ENCODE measurements around the gene TREML4.

- TF ChIP-seq REST (IDR thresholded peaks at IDR 0.05; ENCODE audit: insufficient read depth in 1 of 2, low read depth in 2 of 2, low read length in 2 of 2) = no peak
- TF ChIP-seq POLR2AphosphoS5 (IDR thresholded peaks at IDR 0.05; ENCODE audit: low read depth, low read length) = no peak
- TF ChIP-seq TAF1 (IDR thresholded peaks at IDR 0.05; ENCODE audit: borderline replicate concordance, insufficient read depth, low read length) = no peak
- no peak for TF ChIP-seq SIN3A (IDR thresholded peaks at IDR 0.05; ENCODE audit: borderline replicate concordance, insufficient read depth, low read length)
- no peak for TF ChIP-seq FOXP2 (optimal IDR thresholded peaks at IDR 0.05; ENCODE audit: borderline replicate concordance, extremely low read depth, extremely low read length, insufficient read depth)
These were observed 3.1 kb downstream of the TREML4 start for GRCh38 chr6:41231246-41231645.
